Measurements from ENCODE around the gene GTF2E1.

- TF ChIP-seq CTCF (conservative IDR thresholded peaks at IDR 0.05) (no peak), EZH2 (IDR thresholded peaks at IDR 0.05; ENCODE audit: low read depth) (no peak)
Measured at GRCh38 chr3:120791913-120792312, 49.4 kb downstream of the GTF2E1 start.

All from PC-9 (cell line).